ENCODE measurements around the gene APOBEC3F.

GRCh38 chr22:39087098-39087497 is 46.4 kb downstream of the APOBEC3F start:
- TF ChIP-seq POLR2AphosphoS5 (IDR thresholded peaks at IDR 0.05; ENCODE audit: borderline replicate concordance, low read depth, low read length) (no peak), EZH2 (IDR thresholded peaks at IDR 0.05) (no peak), FOXP2 (optimal IDR thresholded peaks at IDR 0.05; ENCODE audit: control extremely low read depth, extremely low read length, insufficient read depth) (no peak)
